GM18498 (cell line): ENCODE measurements around the gene TSPAN2.
"Not testable (repeated sequence)": the region's sequence is repeated elsewhere in the genome, so short reads cannot be mapped to it uniquely, and the experiment has no call there.

Source experiments
- ATAC-seq: cut with Tn5 transposase; IDR thresholded peaks from one replicate; pipeline ENCODE4 v1.9.1; 2021; ENCODE audit warnings: mild to moderate bottlenecking, moderate library complexity; ENCODE audit not compliant: unreplicated experiment

Gene TSPAN2

DNA sequence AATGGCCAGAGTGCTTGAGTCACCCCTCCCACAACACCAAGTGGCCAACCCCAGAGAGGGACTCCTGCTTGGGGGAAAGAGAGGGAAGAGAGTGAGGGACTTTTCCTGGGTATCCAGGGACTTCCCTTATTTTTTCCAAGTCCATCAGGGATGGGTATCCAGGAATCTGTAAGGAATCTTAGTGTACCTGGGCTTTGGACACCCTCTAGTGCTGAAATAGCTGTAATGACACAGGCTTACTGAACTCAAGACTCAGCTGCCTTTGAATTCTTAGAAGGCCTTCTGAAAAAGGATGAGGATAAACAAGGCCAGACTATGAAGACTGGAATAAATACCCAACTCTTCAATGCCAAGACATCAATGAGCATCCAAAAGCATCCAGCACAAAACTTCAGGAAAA, 47.6 kb downstream of the TSPAN2 start:
- no peak for ATAC-seq

DNA sequence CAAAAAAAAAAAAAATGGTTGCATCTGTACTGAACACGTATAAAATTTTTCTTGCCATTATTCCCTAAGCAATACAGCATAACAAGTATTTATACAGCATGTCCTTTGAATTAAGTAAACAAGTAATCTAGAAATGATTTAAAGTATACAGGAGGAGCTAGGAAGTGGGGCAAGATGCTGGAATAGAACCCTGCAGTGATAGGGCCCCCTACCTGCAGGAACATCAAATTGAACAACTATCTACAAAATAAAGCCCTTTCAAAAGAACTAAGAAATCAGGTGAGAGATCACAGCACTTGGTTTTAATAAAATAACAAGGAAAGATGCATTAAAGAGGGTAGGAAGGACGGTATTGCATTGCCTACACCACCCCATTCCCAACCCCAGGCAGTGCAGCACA, 48.8 kb downstream of the TSPAN2 start:
- no peak for ATAC-seq

DNA sequence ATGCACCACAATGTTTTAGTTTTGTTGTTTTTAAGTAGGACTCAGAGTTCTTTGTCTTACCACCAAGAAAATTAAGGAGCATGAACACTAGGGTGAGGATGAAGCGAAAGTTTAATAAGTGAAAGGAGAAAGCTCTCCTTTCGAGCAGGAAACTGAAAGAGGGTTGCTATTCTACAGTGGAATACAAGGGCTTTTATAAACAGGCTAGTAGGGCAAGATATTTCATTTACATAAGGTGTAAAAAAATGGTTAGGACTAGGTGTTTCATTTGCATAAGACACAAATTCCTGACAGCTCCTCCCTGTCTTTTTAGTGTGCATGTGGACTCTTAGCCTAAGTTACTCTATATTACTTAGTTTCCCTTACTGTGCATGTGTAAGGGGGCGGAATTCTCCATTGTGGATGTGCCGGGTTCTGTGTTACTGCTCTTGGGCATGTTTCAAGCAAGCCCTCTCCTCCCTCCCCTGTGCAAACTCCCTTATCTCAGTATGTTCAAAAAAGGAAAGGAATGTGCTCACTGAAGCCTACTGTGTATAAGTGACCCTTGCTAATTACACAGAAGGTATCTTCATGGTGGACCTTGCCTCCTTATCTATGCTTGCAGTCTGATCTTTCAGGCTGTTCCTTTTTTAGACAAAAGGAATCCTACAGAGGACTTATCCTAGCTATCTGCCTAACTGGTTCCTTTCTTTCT, 52.3 kb downstream of the TSPAN2 start:
- no peak for ATAC-seq

DNA sequence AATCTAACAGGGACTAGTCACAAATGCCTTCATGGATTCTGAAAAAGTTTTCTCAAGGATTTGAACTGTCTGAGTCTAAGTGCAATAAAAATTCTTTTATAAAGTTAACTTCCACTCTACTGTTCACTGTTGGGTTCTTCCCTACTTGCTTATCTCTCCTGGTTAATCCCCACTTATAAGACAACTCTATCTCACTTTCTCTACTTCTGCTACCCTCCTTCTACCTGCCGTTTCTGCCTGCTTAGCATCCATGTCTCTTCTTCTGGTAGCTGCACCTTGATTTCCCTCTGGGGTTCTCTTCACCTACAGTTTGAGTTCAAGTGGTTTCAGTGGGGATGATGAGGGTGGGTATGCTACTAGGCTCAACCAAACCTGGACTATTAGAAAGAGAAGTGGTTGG, 53.7 kb downstream of the TSPAN2 start:
- ATAC-seq, result no peak

DNA sequence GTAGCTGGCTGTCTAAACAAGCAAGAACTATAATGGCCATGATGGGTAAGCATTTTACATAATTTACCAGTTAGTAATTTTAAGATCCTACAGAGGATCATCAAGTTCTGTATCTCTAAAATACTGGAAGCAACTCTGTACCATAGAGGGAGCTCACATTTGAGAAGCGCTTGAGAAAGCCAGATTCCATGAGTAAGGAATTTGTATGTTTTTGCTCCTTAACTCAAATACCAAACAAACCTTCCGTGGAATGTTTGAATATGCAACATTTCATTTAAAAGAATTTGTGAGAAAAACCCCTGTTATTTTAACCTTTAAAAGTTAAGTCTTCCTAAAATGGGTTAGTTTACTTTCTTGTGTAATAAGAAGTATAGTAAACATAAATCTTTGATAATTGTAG, 57.7 kb downstream of the TSPAN2 start:
- no peak for ATAC-seq

DNA sequence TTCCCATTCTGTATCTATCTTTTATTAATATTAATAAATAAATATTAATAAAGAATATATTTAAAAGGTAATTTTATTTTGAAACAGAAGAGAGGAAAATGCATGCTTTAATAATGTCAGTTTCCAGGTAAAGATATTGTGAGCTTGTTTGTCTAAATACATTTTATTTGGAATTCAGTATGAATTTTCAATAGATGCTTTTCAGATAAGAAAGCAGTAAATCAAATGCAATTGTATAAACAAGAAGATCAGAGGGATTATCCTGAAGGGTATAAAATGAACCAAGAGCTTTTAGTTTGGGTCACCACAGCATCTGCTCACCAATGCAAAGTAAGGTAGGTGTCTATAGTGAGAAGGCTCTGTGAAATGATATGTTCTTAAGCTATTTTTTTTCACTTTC, 59.8 kb downstream of the TSPAN2 start, which contains the start of gene TSHB:
TSS of gene TSHB (plus strand) at position 301 of the 400 bp plus-strand sequence. CDS start 3,537 bp downstream, outside the sequence.
- no peak for ATAC-seq

DNA sequence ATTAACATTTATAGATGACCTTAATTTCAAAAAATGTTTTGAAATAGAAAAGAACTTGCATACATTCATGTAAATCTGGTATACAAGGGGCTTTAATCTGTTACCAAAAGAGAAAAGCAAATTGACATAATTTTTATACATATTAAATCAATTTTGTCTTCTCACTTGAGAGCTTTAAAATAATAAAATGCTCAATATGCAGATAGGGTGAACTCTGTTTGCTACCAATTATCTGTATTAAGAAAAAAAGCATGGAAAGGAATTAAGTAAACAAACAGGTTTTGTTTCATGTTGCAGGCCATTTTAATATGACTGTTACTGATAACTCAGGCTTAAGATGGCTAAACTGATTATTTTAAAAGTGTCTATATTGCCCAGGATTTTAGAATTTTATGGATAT, 65.7 kb downstream of the TSPAN2 start:
- ATAC-seq, result no peak

DNA sequence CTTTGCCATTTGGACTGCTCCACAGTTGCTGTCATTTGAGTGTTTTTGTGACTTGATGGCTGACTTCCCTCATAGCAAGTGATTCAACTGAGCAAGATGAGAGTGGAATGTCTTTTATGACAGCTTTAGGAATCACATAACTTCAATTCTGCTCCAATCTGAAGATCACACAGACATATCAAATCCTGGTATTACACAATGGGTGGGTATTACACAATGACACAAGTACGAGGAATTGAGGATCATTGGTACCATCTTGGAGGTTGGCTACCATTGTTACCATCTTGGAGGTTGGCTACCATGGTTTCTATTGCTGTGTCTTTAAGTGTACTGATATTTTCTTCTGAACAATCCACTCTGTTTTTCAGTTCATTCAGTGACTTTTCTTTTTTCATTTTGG, 68.2 kb downstream of the TSPAN2 start:
- ATAC-seq, result no peak

DNA sequence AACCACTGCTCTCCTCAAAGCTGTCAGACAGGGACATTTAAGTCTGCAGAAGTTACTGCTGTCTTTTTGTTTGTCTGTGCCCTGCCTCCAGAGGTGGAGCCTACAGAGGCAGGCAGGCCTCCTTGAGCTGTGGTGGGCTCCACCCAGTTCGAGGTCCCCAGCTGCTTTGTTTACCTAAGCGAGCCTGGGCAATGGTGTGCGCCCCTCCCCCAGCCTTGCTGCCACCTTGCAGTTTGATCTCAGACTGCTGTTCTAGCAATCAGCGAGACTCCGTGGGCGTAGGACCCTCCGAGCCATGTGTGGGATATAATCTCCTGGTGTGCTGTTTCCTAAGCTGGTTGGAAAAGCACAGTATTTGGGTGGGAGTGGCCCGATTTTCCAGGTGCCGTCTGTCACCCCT, 69.8 kb downstream of the TSPAN2 start:
- not testable (repeated sequence) for ATAC-seq

DNA sequence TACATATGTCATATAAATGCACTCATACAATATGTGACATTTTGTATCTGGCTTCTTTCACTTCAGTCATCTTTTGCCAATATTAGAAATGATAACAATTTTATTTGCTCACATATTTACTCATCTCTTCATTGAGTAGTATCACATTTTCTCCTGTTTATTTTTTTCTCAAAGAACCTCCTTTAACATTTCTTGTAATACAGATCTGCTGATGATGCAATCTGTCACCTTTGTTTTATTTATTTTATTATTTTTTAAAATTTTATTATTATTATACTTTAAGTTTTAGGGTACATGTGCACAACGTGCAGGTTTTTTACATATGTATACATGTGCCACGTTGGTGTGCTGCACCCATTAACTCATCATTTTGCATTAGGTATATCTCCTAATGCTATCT, 75.5 kb downstream of the TSPAN2 start:
- no peak for ATAC-seq

DNA sequence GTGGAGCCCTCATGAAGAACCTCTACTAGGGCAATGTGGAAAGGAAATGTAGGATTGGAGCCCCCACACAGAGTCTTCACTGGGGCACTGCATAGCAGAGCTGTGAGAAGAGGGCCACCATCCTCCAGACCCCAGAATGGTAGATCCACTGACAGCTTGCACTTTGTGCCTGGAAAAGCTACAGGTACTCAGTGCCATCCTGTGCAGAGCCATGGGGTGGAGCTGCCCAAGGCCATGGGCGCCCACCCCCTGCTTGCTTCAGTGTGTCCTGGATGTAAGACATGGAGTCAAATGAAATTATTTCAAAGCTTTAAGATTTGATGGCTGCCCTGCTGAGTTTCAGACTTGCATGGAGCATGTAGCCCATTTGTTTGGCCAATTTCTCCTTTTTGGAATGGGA, 76.9 kb downstream of the TSPAN2 start:
- ATAC-seq, result no peak

DNA sequence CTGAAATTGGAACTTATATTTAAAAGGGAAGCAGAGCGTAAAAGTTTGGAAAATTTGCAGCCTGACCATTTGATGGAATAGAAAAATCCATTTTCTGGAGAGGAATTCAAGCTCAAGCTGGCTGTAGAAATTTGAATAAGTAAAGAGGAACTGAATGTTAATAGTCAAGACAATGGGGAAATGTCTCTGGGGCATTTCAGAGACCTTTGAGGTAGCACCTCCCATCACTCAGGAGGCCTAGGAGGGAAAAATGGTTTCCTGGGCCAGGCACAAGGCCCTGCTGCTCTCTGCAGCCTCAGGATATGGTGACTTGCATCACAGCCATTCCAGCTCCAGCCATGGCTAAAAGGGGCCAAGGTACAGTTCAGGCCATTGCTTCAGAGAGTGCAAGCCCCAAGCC, 77.3 kb downstream of the TSPAN2 start:
- no peak for ATAC-seq

DNA sequence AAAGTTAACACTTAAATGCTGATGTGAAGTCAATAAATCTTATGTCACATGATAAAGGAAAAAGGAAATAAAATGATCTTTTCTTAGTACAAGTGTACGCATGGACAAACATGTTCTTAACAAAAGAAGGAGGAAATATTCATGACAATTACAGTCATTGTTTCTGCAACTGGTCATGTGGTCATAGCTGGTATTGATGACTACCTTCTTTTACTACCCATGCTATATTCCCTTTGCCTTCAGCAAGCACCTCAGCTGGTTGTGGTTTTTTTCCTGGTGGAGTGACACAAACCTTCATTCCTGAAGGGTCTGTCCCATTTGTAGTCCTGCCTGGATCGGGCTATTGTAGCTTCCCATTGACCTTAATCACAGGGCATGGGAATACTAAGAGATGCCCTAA, 83.1 kb downstream of the TSPAN2 start:
- no peak for ATAC-seq
